HK-2 (cell line): ENCODE measurements around the gene FOXL3.
"Not testable (repeated sequence)": the region's sequence is repeated elsewhere in the genome, so short reads cannot be mapped to it uniquely, and the experiment has no call there.

Experiments used
- DNase-seq: peaks from one replicate; pipeline ENCODE4 v3.0.0-alpha.2; 2018; ENCODE audit not compliant: unreplicated experiment

Gene FOXL3

GRCh38 chr7:255038-255435 lies 34.9 kb upstream of the FOXL3 start:
- no peak for DNase-seq

- DNase-seq = no peak
Observed at GRCh38 chr7:255721-256361, 34.1 kb upstream of the FOXL3 start.

- no peak for DNase-seq
Observed at GRCh38 chr7:256461-256940, 33.5 kb upstream of the FOXL3 start.

DNA sequence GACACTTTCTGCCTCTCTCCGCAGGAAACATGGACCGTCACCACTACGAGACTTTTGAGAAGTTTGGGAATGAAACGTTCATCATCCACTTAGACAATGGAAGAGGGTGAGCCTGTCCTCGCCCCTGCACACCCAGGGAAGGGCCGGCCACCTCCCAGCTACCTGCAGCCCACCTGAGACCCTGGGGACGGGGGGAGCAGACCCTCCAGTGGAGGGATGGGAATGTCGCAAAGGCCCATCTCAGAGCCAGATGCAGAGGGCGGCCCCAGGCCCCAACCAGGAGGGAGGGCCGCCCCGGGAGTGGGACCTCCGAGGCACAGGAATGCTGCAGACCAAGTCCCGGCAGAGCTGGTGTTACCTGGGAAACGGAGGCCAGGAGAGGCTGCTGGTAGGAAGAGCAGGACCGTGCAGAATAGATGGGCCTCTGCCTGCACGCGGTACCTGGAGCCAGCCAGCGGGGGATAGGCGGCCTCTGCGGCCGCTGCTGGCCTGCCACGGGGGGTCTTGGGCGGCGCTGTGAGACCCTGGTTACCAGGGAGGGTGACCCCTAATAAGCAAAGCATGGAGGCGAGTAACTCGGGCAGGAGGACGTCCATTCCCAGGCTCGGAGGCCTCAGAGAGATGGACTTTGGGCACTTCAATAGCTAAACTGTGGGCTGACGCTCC lies 32.9 kb upstream of the FOXL3 start:
- DNase-seq = no peak

- no peak for DNase-seq
Observed at GRCh38 chr7:257647-257992, 32.4 kb upstream of the FOXL3 start.

GRCh38 chr7:258476-259190 lies 31.3 kb upstream of the FOXL3 start:
- DNase-seq = no peak

DNA sequence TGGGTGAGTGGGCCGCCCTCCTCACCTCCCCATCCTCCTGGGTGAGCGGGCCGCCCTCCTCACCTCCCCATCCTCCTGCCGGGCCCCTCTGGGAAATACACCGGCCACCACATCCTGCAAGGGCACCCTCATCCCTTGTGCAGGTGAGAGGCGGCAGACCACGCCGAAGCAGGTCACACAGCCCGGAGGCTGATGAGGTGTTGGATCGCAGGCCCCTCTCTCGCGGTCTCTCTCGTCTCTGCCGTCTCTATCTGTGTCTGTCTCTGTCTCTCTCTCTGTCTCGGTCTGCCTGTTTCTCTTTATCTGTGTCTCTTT lies 30.8 kb upstream of the FOXL3 start:
- DNase-seq = no peak

DNA sequence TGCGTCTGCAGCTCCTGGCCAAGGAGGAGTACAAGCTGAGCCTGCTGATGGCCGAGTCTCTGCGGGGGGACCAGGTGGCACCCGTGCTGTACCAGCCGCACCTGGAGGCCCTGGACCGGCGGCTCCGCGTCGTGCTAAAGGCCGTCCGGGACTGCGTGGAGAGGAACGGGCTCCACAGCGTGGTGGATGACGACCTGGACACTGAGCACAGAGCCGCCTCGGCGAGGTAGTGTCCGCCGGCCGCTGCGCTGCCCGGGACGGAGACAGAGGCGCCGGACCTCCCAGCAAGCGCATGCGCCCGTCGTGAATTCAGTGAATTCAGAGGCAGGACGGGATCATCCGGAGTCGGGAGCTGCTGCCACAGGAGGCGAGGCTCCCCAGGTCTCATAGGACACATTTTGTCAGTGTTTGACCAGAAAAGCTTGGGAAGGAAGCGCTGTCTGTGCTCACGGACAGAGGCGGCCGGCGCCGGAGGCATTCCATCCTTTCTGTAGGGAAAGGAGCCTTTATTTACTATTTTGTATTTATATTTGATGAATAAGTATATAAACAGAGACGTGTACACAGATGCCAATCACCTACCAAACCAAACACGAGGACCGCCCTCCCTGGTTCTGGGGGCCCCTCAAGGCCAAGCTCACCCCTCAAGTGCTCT lies 30.1 kb upstream of the FOXL3 start:
- DNase-seq = no peak

DNA sequence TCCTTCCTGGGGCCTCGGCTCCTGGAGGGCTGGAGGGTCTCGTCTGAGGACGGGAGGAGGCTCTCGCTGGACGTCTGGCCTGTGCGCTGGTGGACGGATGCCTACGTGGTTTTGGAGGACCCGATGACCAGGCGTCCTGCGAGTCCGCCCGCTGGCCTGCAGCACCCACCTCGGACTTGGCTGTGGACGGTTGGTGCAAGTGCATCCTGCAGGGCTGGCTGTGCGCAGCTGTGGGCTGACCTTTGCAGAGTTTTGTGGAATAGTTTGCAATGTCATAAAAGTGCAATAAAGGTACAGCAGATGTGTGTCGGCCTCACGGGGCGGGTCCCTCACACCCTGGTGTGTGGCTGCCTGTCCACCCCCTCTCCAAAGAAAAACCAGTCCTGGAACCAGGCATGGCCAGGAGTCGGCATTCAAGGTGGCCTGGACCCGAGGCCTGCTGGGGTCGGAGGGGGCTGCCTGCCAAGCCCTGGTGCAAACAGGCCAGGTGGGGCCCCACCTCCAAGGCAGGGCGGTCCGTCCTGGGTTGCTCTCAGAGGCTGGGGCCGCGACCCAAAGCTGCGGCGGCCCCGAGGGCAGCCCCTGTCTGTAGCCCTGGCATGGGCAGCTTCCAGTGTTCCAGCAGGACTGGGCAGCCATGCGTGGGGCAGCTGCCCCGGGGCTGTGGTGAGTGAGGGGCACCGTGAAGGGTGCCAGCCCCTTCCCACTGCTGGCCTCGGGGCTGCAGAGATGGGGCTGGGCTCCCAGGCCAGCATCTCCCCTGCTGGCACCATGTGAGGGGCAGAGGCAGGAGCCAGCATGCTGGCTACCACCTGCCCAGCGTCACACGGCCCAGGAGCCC lies 29.3 kb upstream of the FOXL3 start:
- DNase-seq = no peak

DNA sequence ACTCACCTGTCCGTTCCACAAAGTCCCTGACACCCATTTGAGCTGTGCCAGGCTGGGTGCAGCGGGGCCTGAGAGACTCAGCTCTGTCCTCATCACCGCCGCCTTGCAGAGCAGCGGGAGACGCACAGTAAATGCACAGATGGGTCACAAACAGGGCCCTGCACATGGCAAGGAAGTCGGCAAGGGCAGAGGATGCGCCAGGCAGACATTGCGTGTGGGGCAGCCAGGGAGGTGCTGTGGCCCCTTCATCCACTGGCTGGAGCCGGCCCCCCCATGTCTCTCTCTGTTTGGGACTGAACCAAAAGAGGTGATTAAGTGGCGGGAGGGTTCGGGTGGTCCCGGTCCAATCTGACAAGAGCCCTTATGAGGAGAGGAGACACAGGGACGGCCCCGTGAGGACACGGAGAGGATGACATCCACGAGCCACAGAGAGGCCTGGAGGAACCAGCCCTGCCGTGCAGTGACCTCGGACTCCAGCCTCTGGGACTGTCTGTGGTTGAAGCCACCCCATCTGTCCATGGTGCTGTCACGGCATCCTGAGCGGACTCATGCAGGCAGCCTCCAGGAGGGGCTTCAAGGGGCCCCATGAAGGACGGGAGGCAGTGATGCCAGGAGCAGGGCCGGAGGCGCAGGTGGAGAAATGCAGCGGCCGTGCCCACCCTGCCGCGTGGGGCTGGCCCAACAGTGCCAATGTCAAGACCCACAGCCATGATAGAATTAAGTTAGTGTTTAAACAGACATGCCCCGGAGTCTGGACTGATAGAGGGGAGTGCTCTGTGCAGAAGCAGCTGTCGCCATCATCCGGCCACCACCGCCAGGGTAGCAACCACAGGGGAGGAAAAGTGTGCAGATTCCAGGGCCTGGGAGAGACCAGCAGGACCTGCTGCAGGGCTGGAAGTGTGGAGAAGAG lies 28.4 kb upstream of the FOXL3 start:
- no peak for DNase-seq

DNA sequence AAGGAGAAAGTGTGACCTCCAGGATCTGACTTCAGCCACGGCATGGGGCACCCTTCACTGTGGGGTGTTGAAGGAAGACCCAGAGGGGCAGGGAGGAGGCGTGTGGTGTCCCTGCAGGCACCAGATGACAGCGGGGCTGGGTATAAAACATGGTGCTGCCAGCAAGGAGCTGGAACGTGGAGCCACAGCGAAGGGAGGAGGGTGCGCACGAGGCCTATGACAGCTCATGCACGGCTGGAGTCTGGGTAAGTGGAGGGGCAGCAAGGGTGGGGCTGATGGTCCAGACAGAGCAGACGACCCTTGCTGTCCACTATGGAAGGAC lies 27.8 kb upstream of the FOXL3 start:
- no peak for DNase-seq

DNA sequence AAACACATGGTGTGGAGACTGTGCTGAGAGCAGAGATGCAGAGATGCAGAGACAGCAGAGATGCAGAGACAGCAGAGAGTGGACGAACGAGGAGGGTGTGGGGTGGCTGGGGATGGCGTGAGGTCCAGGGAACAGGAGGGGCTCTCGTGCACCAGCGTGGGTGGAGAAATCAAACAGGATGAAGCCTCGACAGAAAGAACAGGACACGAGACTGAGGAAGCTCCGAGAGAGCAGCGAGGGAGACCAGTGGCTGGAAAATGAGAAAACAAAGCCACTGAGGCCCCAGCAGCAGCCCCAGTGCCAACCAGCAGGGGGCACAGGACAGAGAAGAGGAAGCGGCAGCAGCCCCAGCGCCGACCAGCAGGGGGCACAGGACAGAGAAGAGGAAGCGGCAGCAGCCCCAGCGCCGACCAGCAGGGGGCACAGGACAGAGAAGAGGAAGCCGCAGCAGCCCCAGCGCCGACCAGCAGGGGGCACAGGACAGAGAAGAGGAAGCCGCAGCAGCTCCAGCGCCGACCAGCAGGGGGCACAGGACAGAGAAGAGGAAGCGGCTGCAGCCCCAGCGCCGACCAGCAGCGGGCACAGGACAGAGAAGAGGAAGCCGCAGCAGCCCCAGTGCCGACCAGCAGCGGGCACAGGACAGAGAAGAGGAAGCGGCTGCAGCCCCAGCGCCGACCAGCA lies 27.2 kb upstream of the FOXL3 start:
- DNase-seq = not testable (repeated sequence)

- DNase-seq = not testable (repeated sequence)
Observed at GRCh38 chr7:263483-264351, 26.3 kb upstream of the FOXL3 start.

DNA sequence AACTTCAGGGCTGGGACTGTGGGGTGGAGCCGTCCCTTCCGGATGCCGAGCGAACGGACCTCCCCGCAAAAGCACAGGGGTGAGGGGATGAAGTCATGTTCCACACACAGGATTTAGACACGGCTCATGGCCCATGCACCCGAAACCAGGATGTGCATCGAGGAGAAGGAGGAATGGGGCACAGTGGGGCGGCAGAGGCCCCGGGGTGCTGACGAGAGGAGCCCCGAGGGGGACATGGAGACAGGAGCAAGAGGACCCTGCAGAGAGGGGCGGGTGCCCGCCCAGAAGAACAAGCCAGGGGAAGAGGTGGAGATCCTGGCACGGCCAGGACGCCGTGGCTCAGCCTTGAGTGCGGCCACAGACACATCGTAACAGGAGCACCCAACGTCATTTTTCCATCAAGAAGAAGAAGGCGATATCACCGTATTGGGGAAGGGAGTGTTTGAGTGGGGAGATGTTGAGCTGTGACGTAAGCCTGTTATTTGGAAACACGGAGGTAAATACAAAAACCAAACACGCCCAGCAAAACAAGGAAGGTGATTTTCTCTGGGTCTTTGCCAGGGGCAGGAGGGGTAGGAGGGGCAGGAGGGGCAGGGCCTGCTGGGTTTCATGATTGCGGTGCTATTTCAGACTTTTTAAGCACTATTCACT lies 25.3 kb upstream of the FOXL3 start:
- no peak for DNase-seq

DNA sequence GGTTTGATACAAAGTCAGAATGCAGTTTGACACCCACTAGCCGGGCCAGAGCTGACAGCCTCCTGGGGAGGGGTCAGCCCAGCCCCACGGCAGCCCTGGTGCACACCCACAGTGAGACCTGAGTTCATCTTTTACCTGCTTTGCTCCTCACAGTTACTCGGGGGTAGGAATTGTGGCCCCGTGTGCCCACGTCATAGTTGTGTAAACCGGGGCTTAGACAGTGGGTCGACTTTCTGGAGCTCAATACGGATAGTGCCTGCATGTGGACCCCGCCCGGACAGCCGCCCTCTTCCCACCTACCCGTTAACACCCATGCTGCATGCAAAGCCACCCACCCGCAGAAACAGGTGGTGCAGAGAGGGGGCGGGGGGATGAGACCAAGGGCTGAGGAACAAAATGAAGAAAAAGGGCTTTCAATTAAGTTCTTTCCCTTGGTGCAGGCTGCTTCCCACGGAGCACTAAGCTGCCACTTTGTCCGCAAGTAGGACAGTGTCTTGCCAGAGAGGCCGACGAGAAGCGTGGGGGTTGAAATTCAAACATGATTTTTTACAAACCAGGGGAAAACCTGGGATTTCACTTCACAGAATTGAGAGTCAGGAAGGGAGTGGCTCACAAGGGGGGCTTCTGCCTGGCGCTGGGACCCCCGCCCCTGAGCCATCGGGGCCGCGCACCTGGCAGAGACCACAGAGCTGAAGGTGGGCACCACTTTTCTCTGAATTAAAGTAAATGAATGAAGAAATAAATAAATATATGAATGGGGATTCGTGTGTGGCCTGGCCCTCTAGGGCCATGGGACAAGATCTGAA lies 24.6 kb upstream of the FOXL3 start:
- DNase-seq = no peak

- DNase-seq = no peak
Observed at GRCh38 chr7:265998-266850, 23.7 kb upstream of the FOXL3 start.
